Retina (tissue), 1 donor: ENCODE data around the gene MST1.
"Not testable (repeated sequence)": the region's sequence is repeated elsewhere in the genome, so short reads cannot be mapped to it uniquely, and the experiment has no call there.

Experiments
- DNase-seq: peaks from one replicate; pipeline ENCODE4 v3.0.0-alpha.2; 2016

MST1 gene

DNA sequence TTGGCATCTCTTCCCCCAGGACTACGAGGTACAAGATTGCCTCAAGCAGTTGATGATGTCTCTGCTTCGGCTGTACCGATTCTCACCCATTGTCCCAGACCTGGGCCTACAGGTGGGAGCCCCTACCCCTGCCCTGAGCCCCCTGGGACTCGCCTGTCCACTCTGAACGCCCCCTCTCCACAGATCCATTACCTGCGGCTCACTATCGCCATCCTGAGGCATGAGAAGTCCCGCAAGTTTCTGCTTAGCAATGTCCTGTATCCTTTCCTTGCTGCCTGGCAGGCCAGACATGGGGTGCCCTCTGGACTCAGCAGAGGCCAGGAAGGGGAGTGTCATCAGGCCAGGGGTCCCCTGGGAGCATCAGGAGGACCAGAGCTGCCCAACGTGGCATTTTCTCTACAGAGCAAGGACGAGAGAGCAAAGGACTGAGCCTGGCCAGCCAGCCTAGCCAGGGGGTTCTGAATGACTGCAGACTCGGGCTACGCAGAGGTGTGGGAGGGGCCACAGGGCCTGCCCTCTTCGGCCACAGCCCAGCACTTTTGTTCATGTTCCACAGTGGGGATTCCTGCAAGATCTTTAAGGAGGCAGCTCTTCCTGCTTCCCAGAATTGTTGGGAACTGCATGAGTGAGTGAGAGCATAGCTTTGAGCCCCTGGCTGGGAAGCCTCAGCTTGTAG lies 11.3 kb upstream of the MST1 start:
- no peak for DNase-seq

DNA sequence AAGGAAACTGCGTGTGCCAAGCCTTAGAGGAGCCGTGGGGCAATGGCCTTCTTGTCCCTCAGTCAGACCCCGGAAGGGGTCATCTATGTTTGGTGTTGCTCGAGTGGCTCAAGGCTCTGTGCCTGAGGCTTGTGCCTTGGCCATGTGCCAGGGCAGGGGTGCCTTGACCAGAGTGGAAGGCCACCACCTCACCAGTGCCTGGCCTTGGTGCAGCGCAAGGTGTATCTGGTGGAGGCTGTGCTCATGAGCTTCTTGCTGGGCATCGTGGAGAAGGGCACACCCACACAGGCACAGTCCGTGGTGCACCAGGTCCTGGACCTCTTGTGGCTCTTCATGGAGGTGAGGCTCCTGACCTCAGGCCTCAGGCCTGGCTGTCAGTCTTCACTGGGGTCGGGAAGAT lies 10.7 kb upstream of the MST1 start:
- no peak for DNase-seq

GRCh38 chr3:49699281-49699979 lies 10.2 kb upstream of the MST1 start:
- DNase-seq = no peak

GRCh38 chr3:49695350-49696015 lies 6.2 kb upstream of the MST1 start:
- not testable (repeated sequence) for DNase-seq

GRCh38 chr3:49694409-49695070 lies 5.3 kb upstream of the MST1 start:
- not testable (repeated sequence) for DNase-seq

DNA sequence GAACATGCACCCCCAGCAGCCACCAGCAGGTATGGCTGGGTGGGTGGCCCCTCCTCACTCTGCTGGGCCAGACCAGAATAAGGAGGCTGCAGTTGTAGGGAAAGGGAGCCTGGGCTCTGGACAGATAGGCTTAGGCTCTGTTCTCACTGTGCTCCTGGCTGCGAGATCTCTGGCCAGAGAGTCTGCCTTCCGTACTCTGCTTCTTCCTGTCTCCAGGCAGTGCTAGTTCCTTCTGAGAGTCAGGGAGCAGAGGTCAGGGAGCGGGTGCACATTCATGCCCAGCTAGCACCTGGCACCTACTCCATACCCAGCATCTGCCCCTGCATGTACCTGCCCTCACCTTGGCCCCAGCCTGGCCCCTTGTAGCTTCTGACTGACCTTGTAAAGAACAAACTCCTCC lies 2.2 kb upstream of the MST1 start:
- not testable (repeated sequence) for DNase-seq

GRCh38 chr3:49690856-49691255 lies 1.6 kb upstream of the MST1 start:
- DNase-seq = not testable (repeated sequence)

DNA sequence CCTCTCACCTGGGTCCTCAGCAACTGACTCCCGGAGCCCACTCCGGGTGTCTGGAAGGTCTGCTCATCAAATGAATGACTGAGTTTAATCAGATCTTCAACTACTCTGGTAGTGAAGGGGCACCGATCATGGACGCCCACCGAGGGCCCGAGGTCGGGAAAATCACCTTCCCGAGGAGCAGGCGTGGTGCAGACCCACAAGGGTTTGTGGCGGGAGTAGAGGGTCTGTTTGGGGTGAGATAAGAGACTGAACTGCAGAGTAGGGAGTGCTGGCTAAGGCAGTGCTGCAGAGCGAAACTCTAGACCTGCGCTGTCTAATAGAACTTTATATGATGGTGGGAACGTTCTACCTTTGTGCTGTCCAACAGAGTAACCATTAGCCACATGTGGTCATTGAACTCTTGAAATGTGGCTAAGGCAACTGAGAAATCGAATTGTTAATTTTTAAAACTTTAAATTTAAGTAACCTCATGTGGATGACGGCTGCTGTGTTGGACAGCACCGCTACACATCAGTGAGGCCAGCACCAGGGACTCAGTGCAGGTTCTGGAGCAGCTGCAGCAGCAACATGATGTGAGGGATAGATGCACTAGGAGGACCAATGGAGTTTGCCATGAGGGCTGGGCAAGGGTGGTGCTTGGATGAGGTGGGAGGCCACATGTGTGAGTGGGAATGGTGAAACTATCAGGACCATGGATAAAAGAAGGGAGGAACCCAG lies 792 bp upstream of the MST1 start:
- not testable (repeated sequence) for DNase-seq

DNA sequence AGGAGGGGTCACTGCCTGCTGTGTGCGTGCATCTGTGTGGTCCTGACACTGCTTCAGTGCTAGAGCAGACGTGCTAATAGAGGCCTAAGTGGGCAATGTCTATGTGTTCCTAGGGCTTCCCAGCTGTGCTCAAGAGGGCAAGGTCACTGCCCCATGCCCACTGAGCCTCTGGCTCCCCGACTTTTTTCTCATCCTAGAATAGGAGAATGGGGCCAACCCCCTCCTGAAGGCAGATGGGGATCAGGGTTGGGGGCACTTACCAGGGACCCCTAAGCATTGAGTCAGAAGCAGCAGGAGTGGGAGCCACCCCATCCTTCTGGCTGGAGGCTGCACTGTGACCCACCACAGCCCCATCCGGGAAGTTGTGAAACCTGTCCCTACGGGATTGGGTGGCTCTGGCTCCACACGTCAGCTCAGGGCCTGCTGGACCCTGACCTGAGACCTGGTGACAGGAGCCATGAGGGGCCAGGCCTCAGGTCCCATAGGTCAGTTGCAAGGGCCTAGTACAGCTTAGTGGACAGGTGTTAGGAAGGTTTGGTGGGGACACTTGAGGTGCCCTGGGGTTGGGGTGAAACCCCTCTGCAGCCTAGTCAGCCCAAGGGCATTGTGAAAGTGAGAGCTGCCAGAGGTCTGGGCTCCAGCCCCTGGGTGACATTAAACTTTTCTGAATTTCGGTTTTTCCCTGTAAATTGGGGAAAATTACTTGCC lies 782 bp downstream of the MST1 start:
- peak; percentile 31 for DNase-seq

GRCh38 chr3:49687424-49687795 lies 1.9 kb downstream of the MST1 start:
- DNase-seq = not testable (repeated sequence)

- DNase-seq = peak; percentile 79
These were observed 2.4 kb downstream of the MST1 start for GRCh38 chr3:49686769-49687423.

- DNase-seq = peak; percentile 63
These were observed 2.9 kb downstream of the MST1 start for GRCh38 chr3:49686346-49686745.

- DNase-seq = peak; percentile 36
These were observed 3.4 kb downstream of the MST1 start for GRCh38 chr3:49685846-49686245.

DNA sequence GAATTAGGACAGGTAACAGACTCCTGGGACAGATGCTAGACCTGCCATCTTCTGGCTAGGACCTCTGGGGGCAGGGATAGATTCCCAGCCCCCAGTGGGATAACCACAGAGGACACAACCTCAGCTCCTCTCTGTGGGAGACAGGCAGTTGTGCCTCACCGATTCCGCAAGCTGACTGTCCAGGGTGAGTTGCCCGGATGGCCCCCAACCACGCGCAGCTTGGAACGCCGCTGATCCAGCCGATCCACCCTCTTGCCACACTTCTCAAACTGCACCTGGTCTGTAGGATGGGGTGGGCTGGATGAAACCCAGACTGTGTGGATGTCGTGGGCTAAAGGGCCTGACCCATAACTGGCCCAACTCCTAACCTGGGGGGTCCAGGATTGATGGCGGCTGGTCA lies 4.2 kb downstream of the MST1 start:
- not testable (repeated sequence) for DNase-seq

DNA sequence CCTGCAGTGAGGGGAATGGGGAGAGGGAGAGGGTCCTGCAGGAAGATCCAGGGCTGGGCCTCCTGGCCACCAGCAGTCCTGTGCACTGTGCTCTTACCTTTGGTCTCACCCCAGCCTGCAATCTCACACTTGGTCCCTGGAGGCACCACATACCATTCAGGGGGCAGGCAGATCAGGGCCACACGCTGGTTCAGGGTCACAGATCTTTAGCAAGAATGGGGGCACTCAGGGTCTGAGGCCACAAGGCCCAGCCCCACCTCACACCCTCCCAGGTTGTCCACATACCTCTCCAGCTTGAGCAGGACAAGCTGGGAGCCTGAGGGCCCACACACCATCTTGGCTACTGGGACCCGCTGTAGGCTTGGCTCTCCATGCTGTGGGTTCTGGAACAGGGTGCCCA lies 4.8 kb downstream of the MST1 start:
- DNase-seq = not testable (repeated sequence)

DNA sequence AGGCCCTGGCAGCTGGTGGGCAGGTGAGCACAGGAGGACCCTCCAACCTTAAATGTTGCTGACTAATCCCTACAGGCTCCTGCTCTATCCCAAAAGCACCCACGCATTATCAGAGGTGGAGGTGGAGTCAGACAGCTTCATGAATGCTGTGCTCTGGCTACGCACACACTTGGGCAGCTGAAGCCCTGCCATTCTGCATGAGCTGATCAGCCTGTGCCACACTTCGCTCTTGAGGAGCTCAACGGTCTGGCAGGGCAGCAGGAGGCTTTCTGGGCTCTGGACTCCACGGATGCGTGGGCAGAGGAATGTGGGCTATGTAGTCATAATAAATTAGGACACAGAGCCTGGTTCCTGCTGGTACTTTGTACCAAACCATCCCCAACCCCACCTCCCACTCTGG lies 6.1 kb downstream of the MST1 start:
- no peak for DNase-seq

DNA sequence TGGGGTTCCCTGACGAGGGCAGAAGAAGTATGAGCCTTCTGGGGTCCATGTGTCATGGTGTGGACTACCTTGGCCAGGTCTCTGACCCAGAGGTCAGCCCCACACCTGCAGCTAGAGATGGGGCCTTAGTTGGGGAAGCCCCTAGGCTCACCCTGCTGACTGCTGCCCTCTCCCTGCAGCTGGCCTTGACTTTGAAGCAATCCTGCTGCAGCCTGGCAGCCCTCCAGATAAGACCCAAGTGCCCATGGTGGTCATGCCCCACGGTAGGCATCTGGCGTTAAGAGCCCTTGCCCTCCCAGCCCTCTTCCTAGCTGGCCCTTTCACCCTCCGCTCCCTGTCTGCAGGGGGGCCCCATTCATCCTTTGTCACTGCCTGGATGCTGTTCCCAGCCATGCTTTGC lies 7.7 kb downstream of the MST1 start:
- no peak for DNase-seq

DNA sequence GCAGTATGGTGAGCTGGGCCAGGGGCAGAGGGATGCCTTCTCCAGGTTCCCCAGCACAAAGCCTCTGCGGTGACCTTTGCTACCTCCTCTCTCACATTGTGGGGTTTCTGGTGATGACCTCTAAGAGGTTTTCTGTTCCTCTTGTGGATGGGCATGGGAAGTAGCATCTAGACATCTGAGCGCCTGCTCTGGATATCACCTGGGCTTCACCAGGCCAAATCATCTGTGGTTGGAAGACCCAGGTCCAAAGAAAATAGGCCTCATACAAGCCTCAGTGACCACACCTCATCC lies 8.1 kb downstream of the MST1 start:
- DNase-seq = no peak

DNA sequence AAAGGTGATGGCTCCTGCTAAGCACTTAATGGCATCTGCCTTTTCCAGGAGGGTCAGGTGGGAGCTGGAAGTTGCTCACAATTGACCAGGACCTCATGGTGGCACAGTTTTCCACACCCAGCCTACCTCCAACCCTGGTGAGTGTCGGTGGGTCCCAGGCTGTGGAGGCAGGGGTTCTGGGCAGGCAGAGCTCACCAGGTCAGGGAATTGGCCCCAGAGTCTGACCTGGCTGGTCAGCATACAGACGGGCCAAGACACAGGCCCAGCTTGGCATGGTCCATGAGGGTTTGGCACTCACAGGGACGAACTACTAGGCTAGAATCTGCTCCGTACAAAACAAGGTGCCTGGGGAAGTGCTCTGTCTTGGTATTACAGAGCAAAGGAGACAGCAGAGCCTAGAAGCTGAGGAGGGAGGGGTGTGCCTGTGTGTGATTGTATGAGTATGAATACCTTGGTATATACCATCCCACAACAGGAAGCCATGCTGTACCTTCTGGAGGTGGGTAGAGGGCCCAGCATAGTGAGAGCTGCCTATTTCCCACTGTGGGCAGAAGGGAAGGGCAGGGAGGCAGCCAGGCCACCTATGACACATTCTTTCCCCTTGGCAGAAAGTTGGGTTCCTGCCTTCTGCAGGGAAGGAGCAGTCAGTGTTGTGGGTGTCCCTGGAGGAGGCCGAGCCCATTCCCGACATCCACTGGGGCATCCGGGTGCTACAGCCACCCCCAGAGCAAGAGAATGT lies 8.6 kb downstream of the MST1 start:
- DNase-seq = no peak

- DNase-seq = no peak
These were observed 13.4 kb downstream of the MST1 start for GRCh38 chr3:49675912-49676311.

GRCh38 chr3:49674497-49674983 lies 14.7 kb downstream of the MST1 start:
- DNase-seq = no peak
